GM21423 (cell line): Measurements from ENCODE around the gene BCAM.

ENCODE experiments used
- ATAC-seq: cut with Tn5 transposase; IDR thresholded peaks from one replicate; pipeline ENCODE4 v1.9.1; 2021; ENCODE audit warnings: mild to moderate bottlenecking, moderate library complexity; ENCODE audit not compliant: unreplicated experiment

The BCAM gene

DNA sequence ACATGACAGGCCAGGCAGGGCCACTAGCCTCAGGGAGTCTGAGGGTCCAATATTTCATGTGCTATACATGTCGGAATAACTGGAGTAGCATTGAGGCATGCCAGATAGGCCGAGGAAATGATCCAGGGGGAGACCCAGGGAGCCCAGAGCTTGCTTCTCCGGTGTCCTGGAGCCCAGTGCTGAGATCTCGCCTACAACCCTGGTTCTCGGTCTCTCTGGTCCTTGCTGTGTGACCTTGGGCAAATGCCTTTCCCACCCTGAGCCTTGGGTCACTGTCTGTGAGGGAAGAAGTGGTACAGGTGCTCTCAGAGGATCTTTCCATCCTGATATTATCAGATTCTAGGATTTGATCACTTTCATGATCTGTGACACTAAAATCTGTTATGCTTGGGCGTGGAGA is 19.9 kb upstream of the BCAM start:
- ATAC-seq = no peak

DNA sequence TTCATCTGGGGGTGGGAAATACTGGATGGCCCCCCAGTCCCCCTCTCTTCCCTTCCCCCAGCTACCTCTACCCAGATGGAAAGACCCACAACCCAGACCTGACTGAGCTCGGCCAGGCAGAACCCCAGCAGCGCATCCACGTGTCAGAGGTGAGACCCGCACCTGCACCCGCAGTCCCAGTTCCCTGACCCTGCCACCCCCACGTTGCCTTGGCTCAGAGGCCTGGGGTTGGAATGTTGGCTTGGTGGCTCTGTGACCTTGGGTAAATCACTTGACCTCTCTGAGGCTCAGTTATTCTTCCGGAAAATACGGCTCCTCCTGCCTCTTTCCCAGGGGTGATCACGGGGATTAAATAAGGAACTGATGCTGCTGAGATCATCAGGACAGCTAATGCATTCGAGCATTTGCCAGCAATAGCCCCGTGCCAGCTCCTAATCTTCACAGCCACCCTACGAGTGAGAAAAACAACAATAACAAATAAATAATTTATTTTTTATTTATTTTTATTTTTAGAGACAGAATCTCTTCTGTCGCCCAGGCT is 18.9 kb upstream of the BCAM start:
- no peak for ATAC-seq

DNA sequence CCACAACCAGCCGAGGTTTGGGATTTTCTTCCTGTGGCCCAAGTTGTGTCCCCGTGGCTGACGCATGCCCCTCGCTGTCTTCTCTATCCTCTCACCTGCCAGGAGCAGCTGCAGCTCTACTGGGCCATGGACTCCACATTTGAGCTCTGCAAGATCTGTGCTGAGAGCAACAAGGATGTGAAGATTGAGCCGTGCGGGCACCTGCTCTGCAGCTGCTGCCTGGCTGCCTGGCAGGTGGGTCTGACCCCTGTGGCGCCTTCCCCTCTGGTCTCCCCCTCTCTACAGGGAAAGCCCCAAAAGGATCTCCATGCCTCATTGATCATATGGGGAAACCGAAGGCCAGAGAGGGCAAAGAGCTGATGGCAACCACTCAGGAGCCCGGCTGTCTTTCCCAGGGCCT is 16.6 kb upstream of the BCAM start:
- no peak for ATAC-seq

DNA sequence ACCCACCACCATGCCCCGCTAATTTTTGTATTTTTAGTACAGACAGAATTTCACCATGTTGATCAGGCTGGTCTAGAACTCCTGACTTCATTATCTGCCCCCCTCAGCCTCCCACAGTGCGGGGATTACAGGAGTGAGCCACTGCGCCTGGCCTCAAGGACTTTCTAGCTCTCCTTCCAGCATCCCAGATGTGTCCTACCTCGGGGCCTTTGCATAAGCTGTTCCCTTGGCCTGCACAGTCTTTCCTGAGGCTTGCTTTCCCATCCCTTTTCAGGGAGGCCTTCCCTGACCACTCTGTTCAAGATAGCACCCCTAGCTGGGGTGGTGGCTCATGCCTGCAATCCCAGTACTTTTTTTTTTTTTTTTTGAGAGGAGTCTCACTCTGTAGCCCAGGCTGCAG is 14.3 kb upstream of the BCAM start:
- ATAC-seq = no peak

DNA sequence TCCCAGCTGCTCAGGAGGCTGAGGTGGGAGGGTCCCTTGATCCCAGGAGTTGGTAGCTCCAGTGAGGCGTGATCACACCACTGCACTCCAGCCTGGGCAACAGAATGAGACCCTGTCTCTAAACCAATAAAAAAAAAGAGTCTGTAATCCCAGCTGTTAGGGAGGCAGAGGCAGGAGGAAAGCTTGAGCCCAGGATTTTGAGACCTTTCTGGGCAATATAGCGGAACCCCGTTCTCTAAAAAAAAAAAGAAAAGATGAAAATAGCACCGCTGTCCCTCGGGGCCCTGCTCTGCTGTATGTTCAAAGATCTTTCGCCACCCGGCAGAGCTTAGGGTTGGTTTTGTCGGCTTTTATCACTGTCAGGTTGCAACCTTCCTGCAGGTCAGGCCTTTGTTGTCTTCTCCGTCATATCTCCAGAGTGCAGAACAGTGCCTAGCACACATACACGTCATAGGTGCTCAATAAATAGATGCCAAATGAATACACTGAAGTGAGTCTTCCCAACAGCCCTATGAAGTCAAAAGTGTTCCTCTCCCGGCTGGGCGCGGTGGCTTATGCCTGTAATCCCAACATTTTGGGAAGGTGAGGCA is 13.4 kb upstream of the BCAM start:
- ATAC-seq = no peak

DNA sequence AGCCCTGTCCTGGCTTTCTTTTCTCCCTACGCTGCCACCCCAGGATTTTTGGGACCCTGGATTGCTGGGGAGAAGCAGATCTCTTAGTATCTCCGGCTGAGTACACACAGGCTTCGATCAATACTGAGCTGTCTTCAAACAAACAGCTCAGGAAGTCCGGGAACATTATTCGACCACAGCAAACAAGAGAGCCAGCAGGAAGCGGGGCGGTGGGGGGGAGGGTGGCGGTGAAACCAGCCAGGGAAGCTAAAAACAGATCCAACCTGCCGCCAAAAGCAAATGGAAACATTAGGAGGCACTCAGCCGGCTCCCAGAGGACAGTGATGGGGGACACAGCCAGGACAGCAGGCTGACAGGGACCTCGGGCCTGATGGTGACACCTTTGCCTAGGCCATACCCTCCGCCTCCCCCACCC is 12.2 kb upstream of the BCAM start:
- no peak for ATAC-seq

DNA sequence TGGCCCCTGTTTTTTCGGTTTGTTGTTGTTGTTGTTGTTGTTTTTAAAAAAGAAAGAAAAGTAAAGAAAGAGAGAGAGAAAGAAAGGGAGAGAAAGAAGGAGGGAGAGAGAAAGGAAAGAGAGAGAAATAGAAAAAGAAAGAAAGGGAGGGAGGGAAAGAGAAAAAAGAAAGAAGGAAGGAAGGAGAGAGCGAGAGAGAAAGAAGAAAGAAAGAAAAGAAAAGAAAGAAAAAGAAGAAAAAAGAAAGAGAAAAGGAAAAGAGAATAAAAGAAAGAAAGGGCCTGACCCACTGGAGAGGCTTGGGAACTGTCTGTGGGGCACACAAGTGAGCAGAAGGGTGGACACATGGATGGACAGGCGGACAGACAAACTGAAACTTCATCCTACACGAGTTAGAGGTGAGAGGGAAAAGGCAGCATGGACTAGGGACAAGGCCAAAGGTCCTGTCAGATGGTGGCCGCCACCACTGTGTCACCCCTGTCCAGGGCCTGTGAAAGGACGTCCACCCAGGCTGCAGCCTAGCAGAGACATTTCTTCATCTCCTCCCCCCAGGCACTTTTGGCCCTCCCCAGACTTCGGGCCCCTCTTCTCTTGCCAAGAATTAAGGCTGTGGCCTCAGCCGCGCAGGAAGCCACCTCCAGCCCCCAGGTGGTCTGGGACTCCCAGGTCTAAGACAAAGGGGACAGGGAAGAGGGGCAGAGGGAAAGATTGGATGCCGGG is 9.1 kb upstream of the BCAM start:
- no peak for ATAC-seq

DNA sequence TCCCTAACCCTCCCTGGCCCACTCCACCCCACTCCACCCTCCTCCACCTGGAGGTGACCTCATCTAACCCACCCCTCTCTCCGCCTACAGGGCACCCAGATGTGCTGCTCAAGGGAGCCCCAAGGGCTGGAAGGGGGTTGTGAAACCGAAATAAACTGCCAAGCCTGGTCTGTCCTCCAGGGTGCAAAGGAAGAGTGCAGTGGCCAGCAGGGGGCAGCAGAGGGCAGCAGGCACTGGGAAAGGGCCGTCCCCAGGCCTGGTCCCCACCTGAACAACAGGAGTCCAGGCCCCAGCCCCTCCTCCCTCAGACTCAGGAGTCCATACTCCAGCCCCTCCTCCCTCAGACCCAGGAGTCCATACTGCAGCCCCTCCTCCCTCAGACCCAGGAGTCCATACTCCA is 8.4 kb upstream of the BCAM start:
- ATAC-seq = no peak

DNA sequence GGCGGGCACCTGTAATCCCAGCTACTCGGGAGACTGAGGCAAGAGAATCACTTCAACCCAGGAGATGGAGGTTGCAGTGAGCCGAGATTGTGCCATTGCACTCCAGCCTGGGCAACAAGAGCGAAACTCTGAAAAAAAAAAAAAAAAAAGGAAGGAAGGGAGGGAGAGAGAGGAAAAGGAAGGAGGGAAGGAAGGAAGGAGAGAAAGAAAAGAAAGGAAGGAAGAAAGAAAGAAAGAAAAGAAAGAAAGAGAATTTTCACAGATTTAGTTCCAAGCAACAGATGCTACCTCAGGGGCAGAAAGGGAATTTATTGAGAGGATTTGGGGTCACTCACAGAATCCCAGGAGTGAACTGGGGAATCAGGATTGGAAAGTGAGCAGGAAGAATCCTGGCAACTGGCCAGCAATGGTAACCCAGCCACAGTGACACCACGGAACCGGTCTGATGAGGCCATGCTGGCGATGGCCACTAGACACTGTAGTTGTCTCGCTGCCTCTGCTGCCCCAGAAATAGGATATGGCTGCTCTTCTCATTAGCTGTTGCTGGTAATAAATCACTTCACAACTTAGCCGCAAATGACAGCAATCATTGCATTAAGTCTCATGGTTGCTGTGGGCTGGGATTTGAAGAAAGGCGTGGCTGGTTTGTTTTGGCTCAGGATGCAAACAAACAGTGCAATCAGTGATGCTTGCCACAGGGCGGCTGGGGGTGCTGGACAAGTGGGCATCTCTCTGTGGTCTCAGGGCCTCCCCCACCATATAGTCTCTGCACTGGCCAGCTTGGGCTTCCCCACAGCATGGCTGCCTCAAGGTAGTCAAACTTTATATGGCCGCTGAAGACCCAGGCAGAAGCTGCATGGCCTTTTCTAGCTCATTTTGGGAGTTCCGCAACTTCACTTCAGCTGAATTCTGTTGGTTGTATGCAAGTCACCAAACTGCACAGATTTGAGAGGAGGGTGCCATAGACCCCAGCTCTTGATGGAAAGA is 5.2 kb upstream of the BCAM start:
- no peak for ATAC-seq

DNA sequence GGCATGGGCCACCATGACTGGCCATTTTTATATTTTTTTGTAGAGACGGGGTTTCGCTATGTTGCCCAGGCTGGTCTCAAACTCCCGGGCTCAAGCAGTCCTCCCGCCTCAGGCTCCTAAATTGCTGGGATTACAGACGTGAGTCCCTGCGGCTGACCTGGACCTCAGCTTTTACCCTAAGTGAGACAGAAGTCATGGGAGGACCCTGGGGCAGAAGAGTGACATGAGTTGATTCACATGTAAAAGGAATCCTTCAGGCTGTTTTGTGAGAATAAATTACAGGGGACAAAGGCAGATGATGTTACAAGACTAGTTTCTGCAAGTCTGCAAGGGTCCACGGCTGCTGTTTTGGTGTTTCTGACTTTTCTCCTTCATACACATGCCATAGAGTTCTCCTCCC is 2.6 kb upstream of the BCAM start:
- ATAC-seq = no peak

DNA sequence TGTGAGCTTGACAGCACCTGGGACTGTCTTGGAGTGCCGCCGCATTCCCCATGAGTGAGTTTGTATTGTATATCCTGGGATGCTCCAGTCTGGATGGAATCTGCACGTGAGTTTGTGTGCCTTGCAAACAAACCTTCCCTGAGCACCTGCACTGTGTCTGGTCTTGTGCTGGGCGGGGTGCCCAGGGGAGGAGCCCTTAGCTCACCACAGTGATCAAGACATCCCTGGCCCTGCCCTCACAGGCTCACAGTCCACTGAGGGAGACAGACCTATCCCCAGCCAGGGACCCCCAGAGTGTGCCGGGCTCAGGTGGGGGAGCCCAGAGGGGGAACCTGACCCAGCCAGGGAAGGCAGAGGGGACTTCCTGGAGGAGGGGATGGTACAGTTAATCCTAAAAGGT is 1.7 kb upstream of the BCAM start:
- no peak for ATAC-seq

DNA sequence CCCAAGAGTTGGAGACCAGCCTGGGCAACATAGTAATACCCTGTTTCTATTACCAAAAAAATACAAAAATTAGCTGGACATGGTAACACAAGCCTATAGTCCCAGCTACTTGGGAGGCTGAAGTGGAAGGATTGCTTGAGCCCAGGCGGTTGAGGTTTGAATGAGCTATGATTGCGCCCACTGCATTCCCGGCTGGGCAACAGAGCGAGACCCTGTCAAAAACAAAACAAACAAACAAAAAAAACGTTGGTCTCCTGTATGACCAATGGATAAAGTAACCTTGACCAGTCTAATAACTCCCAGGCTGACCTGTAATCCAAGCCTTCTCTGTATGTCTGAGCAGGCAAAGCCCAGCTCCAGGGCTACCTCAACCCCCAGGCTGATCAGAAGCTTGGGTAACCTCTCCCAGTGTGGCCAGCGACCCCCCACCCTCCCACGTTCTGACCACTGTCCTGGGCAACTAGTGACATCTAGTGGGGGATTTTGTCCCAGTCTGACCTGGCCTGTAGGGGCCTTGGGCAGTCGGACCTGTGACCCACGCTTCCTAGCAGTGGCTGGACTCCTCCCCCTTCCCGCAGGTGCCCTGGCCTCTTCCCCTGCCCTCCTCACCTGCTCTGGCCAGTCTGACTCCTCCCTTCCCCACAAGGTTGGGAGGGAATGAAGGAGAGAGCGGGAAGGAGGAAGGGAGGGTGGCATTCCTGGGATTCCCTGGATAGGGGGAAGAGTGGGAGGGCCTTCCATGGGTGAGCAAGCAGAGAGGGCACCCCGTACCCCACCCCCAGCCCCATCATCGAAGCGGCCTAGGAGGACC is 1.0 kb upstream of the BCAM start:
- ATAC-seq = no peak

DNA sequence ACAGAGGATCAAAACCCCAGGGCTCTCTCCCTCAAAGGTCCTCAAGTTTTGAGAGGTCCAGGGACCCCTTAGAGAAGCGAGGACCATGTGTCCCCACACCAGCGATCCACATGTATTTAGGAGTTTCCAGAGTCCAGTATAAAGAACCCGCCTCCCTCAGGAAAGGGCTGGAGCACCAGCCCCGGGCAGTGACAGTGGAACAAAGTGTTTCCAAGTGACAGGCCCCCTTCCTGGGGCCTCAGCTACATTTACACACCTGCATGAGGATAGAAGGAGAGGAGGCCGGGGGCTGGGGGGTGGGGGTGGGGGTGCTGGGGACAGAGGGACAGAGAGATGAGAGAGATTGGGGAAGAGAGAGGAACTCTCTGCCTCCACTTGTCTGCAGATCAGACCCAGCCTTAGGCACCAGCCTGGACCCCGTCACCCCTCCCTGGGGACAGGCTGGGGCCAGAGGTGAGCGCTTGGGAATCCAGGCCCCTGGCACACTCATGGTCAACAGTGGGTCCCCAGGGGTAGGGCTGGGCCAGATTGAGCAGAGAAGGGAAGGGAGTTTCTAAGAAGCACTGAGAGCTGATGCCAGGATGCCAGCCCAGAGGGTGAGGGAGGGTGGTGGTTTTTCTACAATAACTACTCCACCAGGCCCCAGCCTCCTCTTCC is 802 bp downstream of the BCAM start:
- no peak for ATAC-seq

DNA sequence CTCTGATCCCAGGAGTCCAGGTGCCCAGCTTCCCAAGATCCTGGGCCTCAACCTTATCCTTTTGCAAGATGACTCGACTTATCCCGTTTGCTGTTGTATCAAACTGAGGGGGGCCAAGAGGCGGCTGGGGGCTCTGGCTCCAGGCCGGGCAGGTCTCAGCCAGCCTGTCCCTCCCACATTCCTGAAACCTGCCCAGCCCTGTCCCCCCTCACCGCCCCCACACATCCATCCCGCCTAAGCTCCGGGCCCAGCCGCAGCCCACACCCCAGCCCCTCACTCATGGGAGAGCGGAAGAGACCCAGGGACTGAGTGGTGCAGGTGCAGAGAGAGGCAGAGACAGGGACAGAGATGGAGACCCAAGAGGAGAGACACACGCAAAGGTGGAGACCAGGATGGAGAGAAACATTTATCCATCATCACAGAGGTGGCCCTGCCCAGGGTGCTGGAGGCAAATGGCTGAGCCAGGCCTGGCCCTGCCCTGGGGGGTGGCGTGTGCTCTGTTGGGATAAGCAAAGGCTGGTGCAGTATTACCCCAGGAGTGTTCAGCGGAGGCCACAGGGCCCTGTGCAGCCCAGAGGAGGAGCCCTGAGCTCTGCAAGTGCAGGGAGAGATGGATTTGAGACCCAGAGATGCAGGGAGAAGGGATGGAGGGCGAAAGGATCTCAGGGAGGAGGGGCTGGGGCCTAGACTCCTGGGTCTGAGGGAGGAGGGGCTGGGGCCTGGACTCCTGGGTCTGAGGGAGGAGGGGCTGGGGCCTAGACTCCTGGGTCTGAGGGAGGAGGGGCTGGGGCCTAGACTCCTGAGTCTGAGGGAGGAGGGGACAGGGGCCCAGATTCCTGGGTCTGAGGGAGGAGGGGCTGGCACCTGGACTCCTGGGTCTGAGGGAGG is 1.6 kb downstream of the BCAM start:
- ATAC-seq = no peak

DNA sequence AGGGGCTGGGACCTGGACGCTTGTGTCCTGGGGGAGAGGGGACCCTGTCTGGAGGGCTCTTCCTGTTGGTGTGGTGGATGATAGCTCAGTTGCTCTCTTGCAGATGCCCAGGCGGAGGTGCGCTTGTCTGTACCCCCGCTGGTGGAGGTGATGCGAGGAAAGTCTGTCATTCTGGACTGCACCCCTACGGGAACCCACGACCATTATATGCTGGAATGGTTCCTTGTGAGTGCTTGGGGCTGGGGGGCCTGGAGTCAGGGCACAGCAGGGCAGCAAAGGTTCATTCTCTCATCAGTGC is 2.2 kb downstream of the BCAM start:
- no peak for ATAC-seq

DNA sequence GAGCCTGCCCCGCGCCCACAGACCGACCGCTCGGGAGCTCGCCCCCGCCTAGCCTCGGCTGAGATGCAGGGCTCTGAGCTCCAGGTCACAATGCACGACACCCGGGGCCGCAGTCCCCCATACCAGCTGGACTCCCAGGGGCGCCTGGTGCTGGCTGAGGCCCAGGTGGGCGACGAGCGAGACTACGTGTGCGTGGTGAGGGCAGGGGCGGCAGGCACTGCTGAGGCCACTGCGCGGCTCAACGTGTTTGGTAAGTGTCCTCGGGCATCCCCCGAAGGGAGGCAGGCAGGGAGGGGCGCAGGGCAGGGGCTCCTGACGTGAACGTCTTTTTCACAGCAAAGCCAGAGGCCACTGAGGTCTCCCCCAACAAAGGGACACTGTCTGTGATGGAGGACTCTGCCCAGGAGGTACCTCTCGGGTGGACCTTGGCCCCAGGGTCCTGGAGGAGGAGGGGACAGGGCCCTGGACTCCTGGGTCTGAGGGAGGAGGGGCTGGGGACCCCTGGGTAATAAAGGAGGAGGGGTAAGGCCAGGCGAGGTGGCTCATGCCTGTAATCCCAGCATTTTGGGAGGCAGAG is 3.3 kb downstream of the BCAM start:
- no peak for ATAC-seq

DNA sequence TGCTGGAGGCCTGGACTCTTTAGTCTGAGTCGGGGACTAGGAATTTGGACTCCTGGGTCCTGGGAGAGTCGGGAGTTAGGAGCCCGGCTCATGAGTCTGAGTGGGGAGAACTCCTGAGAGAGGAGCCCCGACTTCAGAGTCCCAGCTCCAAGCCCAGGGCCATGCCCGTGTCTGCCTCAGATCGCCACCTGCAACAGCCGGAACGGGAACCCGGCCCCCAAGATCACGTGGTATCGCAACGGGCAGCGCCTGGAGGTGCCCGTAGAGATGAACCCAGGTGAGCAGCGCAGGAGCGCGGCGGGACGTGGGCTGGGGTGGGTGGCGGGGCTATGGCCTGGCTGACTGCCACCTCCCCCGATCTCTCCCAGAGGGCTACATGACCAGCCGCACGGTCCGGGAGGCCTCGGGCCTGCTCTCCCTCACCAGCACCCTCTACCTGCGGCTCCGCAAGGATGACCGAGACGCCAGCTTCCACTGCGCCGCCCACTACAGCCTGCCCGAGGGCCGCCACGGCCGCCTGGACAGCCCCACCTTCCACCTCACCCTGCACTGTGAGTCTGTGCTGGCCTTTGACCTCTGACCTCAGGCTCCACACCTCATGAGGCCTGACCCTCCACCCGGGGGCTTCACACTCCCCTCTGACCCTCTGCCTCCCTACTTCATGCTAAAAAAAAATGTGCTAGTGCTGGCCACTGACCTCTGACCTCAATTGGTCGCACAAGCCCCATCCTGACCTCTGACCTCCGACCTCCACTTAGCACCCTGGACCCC is 4.4 kb downstream of the BCAM start:
- ATAC-seq = no peak

DNA sequence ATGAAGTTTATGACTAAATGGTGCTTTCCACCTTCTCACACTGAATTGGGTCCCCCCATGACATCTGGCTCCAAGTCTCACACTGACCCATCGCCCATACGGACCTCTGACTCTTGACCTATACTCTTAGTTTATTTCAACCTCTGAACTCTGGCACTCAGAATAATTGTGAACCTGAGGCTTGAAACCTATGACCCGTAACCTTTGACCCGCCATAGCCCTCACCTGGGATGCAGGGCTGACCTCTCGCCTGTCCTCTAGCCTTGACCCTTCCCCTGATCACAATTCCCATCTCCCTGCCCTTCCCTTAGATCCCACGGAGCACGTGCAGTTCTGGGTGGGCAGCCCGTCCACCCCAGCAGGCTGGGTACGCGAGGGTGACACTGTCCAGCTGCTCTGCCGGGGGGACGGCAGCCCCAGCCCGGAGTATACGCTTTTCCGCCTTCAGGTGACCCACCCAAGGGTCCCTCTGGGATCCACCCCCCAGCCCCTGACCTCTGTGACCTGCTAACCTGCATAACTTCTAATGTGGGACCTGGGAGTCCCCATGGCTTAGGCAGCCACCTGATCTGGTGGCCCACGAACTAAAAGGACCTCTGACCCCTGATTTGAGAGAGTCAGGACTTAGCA is 5.1 kb downstream of the BCAM start:
- no peak for ATAC-seq
